GM12878 (cell line): ENCODE data around the gene GAK. TPM values are rescaled to one million over a fixed set of nuclear protein-coding genes. Genes with fewer than 3 reads are reported as not detected.

Experiments used
- ATAC-seq: fragments of 200-7000 bp; cut with Tn5 transposase; 3 replicates; pipeline ENCODE4 v1.9.1; 2020; ENCODE audit warnings: mild to moderate bottlenecking, moderate library complexity
- BruUV-seq: library from RNA; stranded (reverse); fragments of 400-500 nt; replicated peaks from 2 replicates; lab custom pipeline; 2021; lab: Mats Ljungman, UMichigan
- CTCF ChIA-PET: fragments of 300-600 bp; sonication (Branson Sonifier 250); formaldehyde crosslinking; extraction: SDS; loops from one replicate; lab custom pipeline; 2021; ENCODE audit warnings: inconsistent platforms; lab: Yijun Ruan, JAX
- POLR2A ChIA-PET: fragments of 350-600 bp; formaldehyde crosslinking; extraction: SDS; loops from one replicate; lab custom pipeline; 2021; ENCODE audit warnings: inconsistent platforms; lab: Charles Lee
- RAD21 ChIA-PET: fragments of 300-600 bp; sonication (Branson Sonifier 250); formaldehyde crosslinking; loops from one replicate; lab custom pipeline; 2023; ENCODE audit warnings: antibody characterized with exemption; ENCODE audit not compliant: unreplicated experiment; lab: Charles Lee
- SMC1A ChIA-PET: fragments of 300-600 bp; sonication (Branson Sonifier 250); formaldehyde crosslinking; loops from one replicate; lab custom pipeline; 2023; ENCODE audit not compliant: unreplicated experiment, uncharacterized antibody; lab: Charles Lee
- DNase-seq: peaks from one replicate; pipeline ENCODE4 v3.0.0-alpha.2; 2011; ENCODE audit warnings: low read depth, low spot score
- FAIRE-seq: peaks from 3 replicates; lab custom pipeline; 2011; peaks lifted over from hg19 to GRCh38; lab: Jason Lieb, UNC
- H2AFZ ChIP-seq: 2 replicates; pipeline ENCODE4 v1.6.0; 2011; ENCODE audit warnings: low read depth, low read length, control low read depth; ENCODE audit not compliant: control insufficient read depth
- H3K27ac ChIP-seq: 2 replicates; pipeline ENCODE4 v1.5.1; 2011; ENCODE audit warnings: control low read depth; ENCODE audit not compliant: control insufficient read depth, insufficient read depth
- H3K27me3 ChIP-seq, 2 experiments: replicated peaks in 1 of 2; 2 replicates each; pipeline versions ENCODE4 v1.6.0 to v1.6.1; 2011; ENCODE audit warnings: low read length in 1 of 2; ENCODE audit not compliant: control insufficient read depth in 2 of 2, insufficient read depth in 2 of 2
- H3K36me3 ChIP-seq, 2 experiments: 2 replicates each; pipeline ENCODE4 v1.5.1; 2011; ENCODE audit warnings: low read length in 1 of 2; ENCODE audit not compliant: control insufficient read depth in 2 of 2, insufficient read depth in 2 of 2
- H3K4me1 ChIP-seq: 2 replicates; pipeline ENCODE4 v1.6.1; 2011; ENCODE audit warnings: mild to moderate bottlenecking, low read length, moderate library complexity, mixed read lengths; ENCODE audit not compliant: control insufficient read depth, insufficient read depth
- H3K4me2 ChIP-seq: 2 replicates; pipeline ENCODE4 v1.6.0; 2011; ENCODE audit warnings: control low read depth; ENCODE audit not compliant: control insufficient read depth, insufficient read depth
- H3K4me3 ChIP-seq: fragments of 200-600 bp; sonication (generic); 2 replicates; pipeline ENCODE4 v1.5.1; 2016
- H3K79me2 ChIP-seq: 2 replicates; pipeline ENCODE4 v1.6.0; 2011; ENCODE audit warnings: low read length; ENCODE audit not compliant: control insufficient read depth, insufficient read depth
- H3K9ac ChIP-seq: 2 replicates; pipeline ENCODE4 v1.8.0; 2011; ENCODE audit warnings: low read length, control low read depth, mixed read lengths; ENCODE audit not compliant: control insufficient read depth, insufficient read depth
- H3K9me3 ChIP-seq: replicated peaks from 3 replicates; pipeline ENCODE4 v1.5.1; 2011; ENCODE audit warnings: mild to moderate bottlenecking, low read length; ENCODE audit not compliant: control insufficient read depth, insufficient read depth
- H4K20me1 ChIP-seq: 2 replicates; pipeline ENCODE4 v1.6.0; 2011; ENCODE audit not compliant: control insufficient read depth, insufficient read depth
- BACH1 ChIP-seq: fragments of 450-650 bp; IDR thresholded peaks from 2 replicates; pipeline ENCODE4 v1.6.1; 2017; ENCODE audit warnings: mild to moderate bottlenecking, borderline replicate concordance
- JUNB ChIP-seq: IDR thresholded peaks from 2 replicates; pipeline ENCODE4 v1.6.1; 2016; ENCODE audit warnings: antibody characterized with exemption, mild to moderate bottlenecking
- MTA2 ChIP-seq: fragments of 450-650 bp; IDR thresholded peaks from 2 replicates; pipeline ENCODE4 v1.6.1; 2016; ENCODE audit warnings: low read depth, mild to moderate bottlenecking, moderate library complexity
- NBN ChIP-seq: fragments of 450-650 bp; IDR thresholded peaks from 2 replicates; pipeline ENCODE4 v1.6.1; 2016
- RELA ChIP-seq: fragments of 450-650 bp; IDR thresholded peaks from 2 replicates; pipeline ENCODE4 v1.8.0; 2014; ENCODE audit warnings: borderline replicate concordance; ENCODE audit not compliant: partially characterized antibody
- RFX5 ChIP-seq: IDR thresholded peaks from 2 replicates; pipeline ENCODE4 v1.6.1; 2011; ENCODE audit warnings: low read depth, low read length, improper control_type of control experiment
- SIX5 ChIP-seq: IDR thresholded peaks from 2 replicates; pipeline ENCODE4 v1.6.1; 2011; ENCODE audit warnings: mild to moderate bottlenecking, low read depth, low read length, moderate library complexity; ENCODE audit not compliant: severe bottlenecking
- SMAD5 ChIP-seq: IDR thresholded peaks from 2 replicates; pipeline ENCODE4 v1.6.1; 2016; ENCODE audit warnings: antibody characterized with exemption, low read depth
- SPI1 ChIP-seq: IDR thresholded peaks from 2 replicates; pipeline ENCODE4 v1.6.1; 2011; ENCODE audit warnings: low read depth, mild to moderate bottlenecking, low read length, moderate library complexity, borderline replicate concordance; ENCODE audit not compliant: insufficient read depth
- STAT3 ChIP-seq: IDR thresholded peaks from 2 replicates; pipeline ENCODE4 v1.6.1; 2011; ENCODE audit warnings: low read depth, low read length, improper control_type of control experiment
- SUZ12 ChIP-seq: fragments of 200-600 bp; sonication (generic); IDR thresholded peaks from one replicate; pipeline ENCODE4 v1.6.1; 2018; ENCODE audit warnings: antibody characterized with exemption, mild to moderate bottlenecking; ENCODE audit not compliant: unreplicated experiment
- WRNIP1 ChIP-seq: IDR thresholded peaks from 2 replicates; pipeline ENCODE4 v1.6.1; 2011; ENCODE audit warnings: low read depth, low read length, improper control_type of control experiment, borderline replicate concordance
- ZBTB33 ChIP-seq: fragments of 450-650 bp; IDR thresholded peaks from 2 replicates; pipeline ENCODE4 v1.6.1; 2017; ENCODE audit warnings: mild to moderate bottlenecking
- WGBS: methylation state at CpG from one replicate; pipeline ENCODE4 v1.1.6; 2016; ENCODE audit warnings: low lambda C conversion rate; ENCODE audit not compliant: insufficient replicate concordance, insufficient coverage; ENCODE audit errors: missing lambda C conversion rate; 5-methylcytosine and 5-hydroxymethylcytosine counted together
- in situ Hi-C: fragments of 300-500 bp; cut with MboI; formaldehyde crosslinking; loops from 9 replicates; pipeline ENCODE4 v1.14.3; 2018; ENCODE audit warnings: mixed read lengths
- intact Hi-C: fragments of 100-400 bp; cut with micrococcal nuclease; formaldehyde crosslinking; loops from one replicate; pipeline ENCODE4 v1.14.2; 2022; ENCODE audit not compliant: unreplicated experiment
- polyA plus RNA-seq, 11 experiments: library from polyadenylated mRNA; depleted of rRNA in 4 of 11; unstranded in 6 of 11; stranded (reverse) in 5 of 11; fragments of >200 nt; fragmentation: Nextera tagmentation in 4 of 11; fragmentation: Illumina TruSeq in 1 of 11; extraction: Ambion mirVana in 4 of 11; extraction: Trizol in 1 of 11; gene quantifications; 1 replicate in 1 of 11; 2 replicates in 10 of 11; pipeline versions ENCODE4 v1.2.1 to v1.2.3, GENCODE V29; 2011 to 2016; ENCODE audit warnings: inconsistent platforms in 2 of 11, missing spikeins in 2 of 11, low read depth in 1 of 11
- total RNA-seq, 4 experiments: library from RNA; depleted of rRNA in 3 of 4; stranded (reverse); fragments of >200 nt in 3 of 4; fragmentation: Illumina TruSeq in 1 of 4; extraction: Trizol in 1 of 4; gene quantifications; 2 replicates each; pipeline versions ENCODE4 v1.2.1 to v1.2.3, GENCODE V29; 2013 to 2021

Gene GAK
- total and polyA plus RNA-seq, 10 of the 15 experiments (the other 5 are each of a cell fraction or from before 2014, with no cell fraction given), result 0.82 to 127 (median 53.8) TPM

GRCh38 chr4:845836-846251, 86.3 kb downstream of the GAK start:
- H3K9ac ChIP-seq, result no peak overlapping the region
- DNase-seq (no peak), FAIRE-seq (no peak), ATAC-seq (no peak)
- intact Hi-C loops (no loop called here), in situ Hi-C loops (no loop called here)
- H3K27ac ChIP-seq, result no peak overlapping the region
- over 99% methylated on average over 14 of the region's 14 CpGs for WGBS
- H3K27me3 ChIP-seq, result no peaks in the 10 kb centered on the region
- no peak overlapping the region for H3K4me2 ChIP-seq
- peaks cover 6% of the 10 kb centered on the region; the same call in 2 of the 3 replicates for H3K9me3 ChIP-seq
- no peaks in the 10 kb centered on the region for H3K4me1 ChIP-seq
- no peaks in the 10 kb centered on the region for H4K20me1 ChIP-seq
- H3K79me2 ChIP-seq, result no peaks in the 10 kb centered on the region
- TF ChIP-seq JUNB (no peak), MTA2 (no peak), ZBTB33 (no peak), RELA (no peak), SPI1 (no peak), SUZ12 (no peak), RFX5 (no peak), SIX5 (no peak), WRNIP1 (no peak), BACH1 (no peak), NBN (no peak), STAT3 (no peak), SMAD5 (no peak)
- SMC1A ChIA-PET, result no interaction called here
- RAD21 ChIA-PET, result no interaction called here
- H3K36me3 ChIP-seq, result peaks cover 0 to 2% of the 10 kb centered on the region in 2 experiments; a peak in 3 of 4 replicates
- no peak overlapping the region for H3K4me3 ChIP-seq
- CTCF ChIA-PET, result no interaction called here
- POLR2A ChIA-PET, result no interaction called here
- no TSS peak for BruUV-seq
- H2AFZ ChIP-seq, result no peak overlapping the region
